H1 (cell line): Measurements from ENCODE around the gene CEBPE. TPM values are rescaled to one million over a fixed set of nuclear protein-coding genes. Genes with fewer than 3 reads are reported as not detected.

Experiments used
- CTCF ChIA-PET: fragments of 300-600 bp; sonication (Branson Sonifier 250); formaldehyde crosslinking; loops from one replicate; lab custom pipeline; 2021; ENCODE audit not compliant: partially characterized antibody; lab: Charles Lee
- POLR2A ChIA-PET: fragments of 300-600 bp; sonication (Branson Sonifier 250); formaldehyde crosslinking; loops from one replicate; lab custom pipeline; 2021; ENCODE audit warnings: inconsistent platforms; ENCODE audit not compliant: partially characterized antibody; lab: Charles Lee
- DNase-seq, 2 experiments: peaks; one replicate each; pipeline versions ENCODE4 v3.0.0 to v3.0.0-alpha.2; 2010 to 2022; ENCODE audit warnings: low spot score in 2 of 2, low read depth in 1 of 2, mixed read lengths in 1 of 2
- FAIRE-seq: peaks from 2 replicates; lab custom pipeline; 2011; peaks lifted over from hg19 to GRCh38; lab: Jason Lieb, UNC
- H2AFZ ChIP-seq: 2 replicates; pipeline ENCODE4 v1.8.1; 2012; ENCODE audit warnings: low read length, inconsistent platforms
- H2AK5ac ChIP-seq: 2 replicates; pipeline ENCODE4 v1.6.1; 2013; ENCODE audit warnings: low read depth, low read length
- H2BK120ac ChIP-seq: replicated peaks from 2 replicates; pipeline ENCODE3; 2013; ENCODE audit warnings: low read depth, low read length, inconsistent platforms
- H2BK12ac ChIP-seq: 2 replicates; pipeline ENCODE4 v1.6.1; 2013; ENCODE audit warnings: low read depth, low read length
- H2BK15ac ChIP-seq: 2 replicates; pipeline ENCODE4 v1.6.1; 2013; ENCODE audit warnings: low read length
- H2BK20ac ChIP-seq: 2 replicates; pipeline ENCODE4 v1.6.1; 2013; ENCODE audit warnings: low read length
- H2BK5ac ChIP-seq: 2 replicates; pipeline ENCODE4 v1.6.1; 2013; ENCODE audit warnings: low read depth, low read length
- H3K14ac ChIP-seq: 2 replicates; pipeline ENCODE4 v1.6.1; 2013; ENCODE audit warnings: inconsistent platforms; ENCODE audit not compliant: insufficient read length
- H3K18ac ChIP-seq: 2 replicates; pipeline ENCODE4 v1.6.1; 2013; ENCODE audit warnings: low read length; ENCODE audit errors: extremely low read depth
- H3K23ac ChIP-seq: 2 replicates; pipeline ENCODE4 v1.6.1; 2013; ENCODE audit warnings: inconsistent platforms; ENCODE audit not compliant: insufficient read length
- H3K23me2 ChIP-seq: 2 replicates; pipeline ENCODE4 v1.6.1; 2013; ENCODE audit warnings: low read depth, low read length
- H3K27ac ChIP-seq: 2 replicates; pipeline ENCODE4 v1.6.1; 2011; ENCODE audit warnings: low read depth, low read length, inconsistent platforms
- H3K27me3 ChIP-seq, 4 experiments: replicated peaks in 1 of 4; 1 replicate in 1 of 4; 2 replicates in 3 of 4; pipeline versions ENCODE4 v1.6.1 to v1.8.1; 2011 to 2013; ENCODE audit warnings: low read length in 3 of 4, mild to moderate bottlenecking in 3 of 4, inconsistent platforms in 2 of 4, mixed read lengths in 2 of 4, moderate library complexity in 1 of 4; ENCODE audit not compliant: control insufficient read depth in 3 of 4, insufficient read depth in 3 of 4; ENCODE audit errors: extremely low read depth in 1 of 4
- H3K36me3 ChIP-seq, 4 experiments: 2 replicates each; pipeline versions ENCODE4 v1.6.1 to v1.8.1; 2011 to 2013; ENCODE audit warnings: mild to moderate bottlenecking in 4 of 4, low read length in 3 of 4, moderate library complexity in 2 of 4, control low read depth in 1 of 4, inconsistent platforms in 1 of 4; ENCODE audit not compliant: insufficient read depth in 4 of 4, control insufficient read depth in 2 of 4
- H3K4ac ChIP-seq: replicated peaks from 2 replicates; pipeline ENCODE3; 2013; ENCODE audit warnings: low read length, low read depth, mixed read lengths, inconsistent platforms; ENCODE audit not compliant: insufficient read length
- H3K4me1 ChIP-seq, 4 experiments: replicated peaks in 1 of 4; 1 replicate in 1 of 4; 2 replicates in 3 of 4; pipeline versions ENCODE4 v1.6.1 to v1.8.1; 2011 to 2013; ENCODE audit warnings: low read length in 3 of 4, inconsistent platforms in 2 of 4, mixed read lengths in 1 of 4; ENCODE audit not compliant: insufficient read depth in 4 of 4, control insufficient read depth in 3 of 4
- H3K4me2 ChIP-seq, 2 experiments: 2 replicates each; pipeline versions ENCODE4 v1.6.1 to v1.8.1; 2011 to 2013; ENCODE audit warnings: low read depth in 2 of 2, low read length in 2 of 2, control low read depth in 1 of 2, inconsistent platforms in 1 of 2, mild to moderate bottlenecking in 1 of 2; ENCODE audit not compliant: insufficient read depth in 1 of 2
- H3K4me3 ChIP-seq, 4 experiments: fragments of 200-600, 300-600 bp in 1 of 4; sonication (generic), shearing (Covaris generic), sonication (Bioruptor Twin) in 1 of 4; 2 replicates each; pipeline versions ENCODE4 v1.5.1 to v1.8.1; 2011 to 2016; ENCODE audit warnings: low read length in 4 of 4, low read depth in 3 of 4, control low read depth in 2 of 4, inconsistent platforms in 2 of 4, mild to moderate bottlenecking in 2 of 4, mixed read lengths in 1 of 4, moderate library complexity in 1 of 4; ENCODE audit not compliant: insufficient read depth in 2 of 4; ENCODE audit errors: extremely low read depth in 1 of 4
- H3K56ac ChIP-seq: replicated peaks from 2 replicates; pipeline ENCODE3; 2013; ENCODE audit warnings: low read depth, mild to moderate bottlenecking, mixed read lengths, low read length, inconsistent platforms; ENCODE audit not compliant: insufficient read length
- H3K79me1 ChIP-seq: 2 replicates; pipeline ENCODE4 v1.6.1; 2013; ENCODE audit warnings: low read depth, low read length, control low read depth
- H3K79me2 ChIP-seq, 2 experiments: 2 replicates each; pipeline versions ENCODE4 v1.6.1 to v1.8.1; 2012 to 2013; ENCODE audit warnings: low read length in 2 of 2, mild to moderate bottlenecking in 2 of 2, inconsistent platforms in 1 of 2; ENCODE audit not compliant: insufficient read depth in 2 of 2, control insufficient read depth in 1 of 2
- H3K9ac ChIP-seq, 4 experiments: replicated peaks in 1 of 4; 1 replicate in 1 of 4; 2 replicates in 3 of 4; pipeline versions ENCODE4 v1.6.1 to v1.8.1; 2011 to 2013; ENCODE audit warnings: low read depth in 3 of 4, low read length in 3 of 4, control low read depth in 2 of 4, mild to moderate bottlenecking in 2 of 4, moderate library complexity in 2 of 4, inconsistent platforms in 1 of 4; ENCODE audit errors: extremely low read depth in 1 of 4
- H3K9me3 ChIP-seq, 2 experiments: 2 replicates each; pipeline versions ENCODE4 v1.6.1 to v1.8.1; 2012 to 2013; ENCODE audit warnings: mild to moderate bottlenecking in 2 of 2, moderate library complexity in 2 of 2, control low read depth in 1 of 2, inconsistent platforms in 1 of 2, low read depth in 1 of 2, low read length in 1 of 2, mixed read lengths in 1 of 2; ENCODE audit not compliant: insufficient read depth in 2 of 2
- H4K20me1 ChIP-seq, 2 experiments: replicated peaks in 1 of 2; 2 replicates each; pipeline versions ENCODE3 to v1.8.1; 2011 to 2013; ENCODE audit warnings: inconsistent platforms in 2 of 2, low read length in 2 of 2, mild to moderate bottlenecking in 1 of 2; ENCODE audit not compliant: insufficient read depth in 2 of 2, control insufficient read depth in 1 of 2
- H4K5ac ChIP-seq: 2 replicates; pipeline ENCODE4 v1.6.1; 2013; ENCODE audit warnings: low read length, low read depth, mixed read lengths, inconsistent platforms; ENCODE audit not compliant: insufficient read length
- H4K8ac ChIP-seq: 2 replicates; pipeline ENCODE4 v1.8.0; 2013; ENCODE audit warnings: mild to moderate bottlenecking, moderate library complexity, low read length, inconsistent platforms; ENCODE audit not compliant: insufficient read depth; ENCODE audit errors: extremely low read depth
- H4K91ac ChIP-seq: replicated peaks from 2 replicates; pipeline ENCODE3; 2013; ENCODE audit warnings: low read length, mixed read lengths, inconsistent platforms; ENCODE audit not compliant: insufficient read length
- ASH2L ChIP-seq: fragments of 200-600, 300-600 bp; sonication (generic); IDR thresholded peaks from one replicate; pipeline ENCODE4 v1.7.1; 2017; ENCODE audit warnings: low read length
- CREB1 ChIP-seq: IDR thresholded peaks from 2 replicates; pipeline ENCODE4 v1.6.1; 2012; ENCODE audit warnings: inconsistent platforms
- HDAC6 ChIP-seq: IDR thresholded peaks from one replicate; pipeline ENCODE4 v1.7.1; 2012; ENCODE audit warnings: low read depth, mild to moderate bottlenecking, inconsistent platforms, low read length, moderate library complexity
- POU5F1 ChIP-seq: IDR thresholded peaks from 2 replicates; pipeline ENCODE4 v1.6.1; 2011; ENCODE audit warnings: low read depth, mild to moderate bottlenecking, low read length, moderate library complexity
- WGBS, 2 experiments: shearing (Covaris generic) in 1 of 2; methylation state at CpG; one replicate each; pipeline versions ENCODE4 v1.1.6 to v1.1.7; 2013 to 2015; ENCODE audit warnings: low lambda C conversion rate in 2 of 2, mixed read lengths in 2 of 2, inconsistent platforms in 1 of 2, low coverage in 1 of 2, missing lambda C conversion rate in 1 of 2; ENCODE audit not compliant: insufficient replicate concordance in 2 of 2, insufficient coverage in 1 of 2, insufficient read length in 1 of 2; ENCODE audit errors: extremely low coverage in 1 of 2, missing lambda C conversion rate in 1 of 2; 5-methylcytosine and 5-hydroxymethylcytosine counted together
- polyA plus RNA-seq, 7 experiments: library from polyadenylated mRNA; depleted of rRNA in 3 of 7; stranded (reverse) in 5 of 7; unstranded in 2 of 7; fragments of >200 nt in 5 of 7; fragments of 200-250 nt in 2 of 7; gene quantifications; 1 replicate in 5 of 7; 2 replicates in 1 of 7; 4 replicates in 1 of 7; pipeline versions ENCODE4 v1.2.1 to v1.2.3, GENCODE V29; 2011 to 2013; ENCODE audit warnings: missing spikeins in 2 of 7, mixed read lengths in 2 of 7
- total RNA-seq: library from RNA; stranded (reverse); fragmentation: NEBNext Ultra II Directional; extraction: Animal tissue kit (Norgen Biotek cat#: 25700); gene quantifications from 2 replicates; pipeline ENCODE4 v1.2.1, GENCODE V29; 2021

Gene CEBPE
- total and polyA plus RNA-seq, 2 of the 8 experiments (the other 6 are each of a cell fraction or from before 2014, with no cell fraction given), result 0.05 TPM; not detected in 1

DNA sequence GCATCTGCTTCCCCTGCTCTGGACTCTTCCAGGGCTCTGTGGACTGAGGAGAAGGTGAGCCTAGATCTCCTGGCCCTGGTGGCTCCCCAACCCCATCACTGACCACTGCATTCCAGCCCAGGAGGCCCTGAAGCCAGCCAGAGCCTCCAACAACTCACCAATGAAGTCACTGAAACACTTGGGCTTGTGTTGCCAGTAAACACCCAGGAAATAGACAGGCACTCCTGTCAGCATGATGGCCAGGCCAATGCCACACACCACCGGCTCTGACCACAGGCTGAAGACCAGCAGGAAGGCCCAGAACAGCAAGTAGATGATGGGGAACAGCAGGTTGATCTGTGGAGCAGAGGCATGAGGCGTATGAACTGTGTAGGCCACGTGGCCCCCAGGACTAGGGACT, 8.8 kb upstream of the CEBPE start:
- Histone ChIP-seq H4K20me1 (peaks cover 0 to 2% of the 10 kb centered on the region in 2 experiments), H3K14ac (no peak overlapping the region)
- POLR2A ChIA-PET, result interaction anchor here (0.6 to 1.2 kb wide), 2 partner anchors 8 to 14 kb away, joined by 3 read pairs; no protein-coding TSS in a partner anchor

More for the DNA sequence above, 8.8 kb upstream of the CEBPE start:
- no peak overlapping the region for H2BK15ac ChIP-seq
- no peaks in the 10 kb centered on the region for H3K23me2 ChIP-seq
- H3K9me3 ChIP-seq, result no peaks in the 10 kb centered on the region
- H3K56ac ChIP-seq, result no peak overlapping the region
- FAIRE-seq, result no peak
- H3K18ac ChIP-seq, result no peak overlapping the region
- H4K5ac ChIP-seq, result no peak overlapping the region
- WGBS, 2 experiments, result 89% methylated on average over 3 of the region's 3 CpGs; no CpG with 5 or more reads in 1 of the 2 experiments
- H2BK20ac ChIP-seq, result no peak overlapping the region
- no peak for DNase-seq
- no peak overlapping the region for H2BK120ac ChIP-seq
- H3K27me3 ChIP-seq, result no peaks in the 10 kb centered on the region
- no peak overlapping the region for H4K91ac ChIP-seq
- no peak for TF ChIP-seq POU5F1
- no peak for TF ChIP-seq HDAC6
- TF ChIP-seq CREB1, result no peak
- no peak for TF ChIP-seq ASH2L
- CTCF ChIA-PET, result interaction anchor here (1.6 to 11.8 kb wide), 2 partner anchors 59 kb away, joined by 4 to 290 read pairs; partner anchors contain the start of gene SLC7A8
- H2AK5ac ChIP-seq, result no peak overlapping the region
- H3K4me2 ChIP-seq, result no peak overlapping the region
- no peak overlapping the region for H3K27ac ChIP-seq
- H3K36me3 ChIP-seq, result peaks cover 15 to 52% (median 23%) of the 10 kb centered on the region in 4 experiments
- H3K9ac ChIP-seq, result no peak overlapping the region
- H2AFZ ChIP-seq, result no peak overlapping the region
- H3K4ac ChIP-seq, result no peak overlapping the region
- H3K4me3 ChIP-seq, result no peak overlapping the region
- no peak overlapping the region for H2BK12ac ChIP-seq
- H3K4me1 ChIP-seq, result peaks cover 0 to 2% (median 0%) of the 10 kb centered on the region in 4 experiments; a peak in 2 of 7 replicates
- H3K23ac ChIP-seq, result no peak overlapping the region
- no peaks in the 10 kb centered on the region for H3K79me2 ChIP-seq
- H3K79me1 ChIP-seq, result no peaks in the 10 kb centered on the region
- H4K8ac ChIP-seq, result no peak overlapping the region
- H2BK5ac ChIP-seq, result no peak overlapping the region
